ENCODE results near the gene GSTM5. TPM values are rescaled to one million over a fixed set of nuclear protein-coding genes. Genes with fewer than 3 reads are reported as not detected.
"Not testable (repeated sequence)": the region's sequence is repeated elsewhere in the genome, so short reads cannot be mapped to it uniquely, and the experiment has no call there.

Gene GSTM5
- total and polyA plus RNA-seq, 5 donors from 2014 or later = not detected

GRCh38 chr1:109766991-109767636 lies 55.1 kb downstream of the GSTM5 start:
- H3K9me3 ChIP-seq (ENCODE audit: control insufficient read depth in 2 of 2, low read length in 2 of 2); H3K27ac ChIP-seq (ENCODE audit: insufficient read depth, low read length, poor library complexity, severe bottlenecking); H3K27me3 Mint-ChIP-seq; DNase-seq; H3K27me3 ChIP-seq (ENCODE audit: control insufficient read depth, insufficient read depth, low read length); H3K36me3 ChIP-seq (ENCODE audit: control insufficient read depth, insufficient read depth, low read length); H3K4me1 ChIP-seq (ENCODE audit: control insufficient read depth, insufficient read depth, low read length, poor library complexity, severe bottlenecking); ATAC-seq (ENCODE audit: low read depth in 2 of 2); H3K4me3 Mint-ChIP-seq; H3K9me3 Mint-ChIP-seq; H3K4me1 Mint-ChIP-seq; H3K27ac Mint-ChIP-seq; H3K4me3 ChIP-seq (ENCODE audit: low read depth, low read length); H3K36me3 Mint-ChIP-seq: not testable (repeated sequence)

Other genes with a start within 250 kb of the GSTM5 start
- not detected for gene SYPL2, start 245.7 kb upstream of the GSTM5 start, total RNA-seq
- not detected for gene SYPL2, start 245.7 kb upstream of the GSTM5 start, polyA plus RNA-seq
- gene ATXN7L2, start 228.3 kb upstream of the GSTM5 start, total RNA-seq = 13.2 TPM
- 1 to 10 TPM; 4.7 to 8.0 (median 5.6) TPM for gene ATXN7L2, start 228.3 kb upstream of the GSTM5 start, polyA plus RNA-seq
- gene CYB561D1, start 218.2 kb upstream of the GSTM5 start, total RNA-seq = 30.7 TPM
- 10 to 100 TPM; 11.5 to 22.7 (median 18.7) TPM for gene CYB561D1, start 218.2 kb upstream of the GSTM5 start, polyA plus RNA-seq
- gene AMIGO1, start 202.5 kb upstream of the GSTM5 start, total RNA-seq = 6.6 TPM
- gene AMIGO1, start 202.5 kb upstream of the GSTM5 start, polyA plus RNA-seq = 10 to 100 TPM in 3 of 4 donors, 1 to 10 TPM in 1; 5.2 to 17.1 (median 11.8) TPM
- 0.20 TPM for gene GPR61, start 172.4 kb upstream of the GSTM5 start, total RNA-seq
- gene GPR61, start 172.4 kb upstream of the GSTM5 start, polyA plus RNA-seq = under 1 TPM in 2 of 4 donors, not detected in 2; 0.43 TPM
- gene GNAI3, start 163.6 kb upstream of the GSTM5 start, total RNA-seq = 7.4 TPM
- gene GNAI3, start 163.6 kb upstream of the GSTM5 start, polyA plus RNA-seq = 10 to 100 TPM in 2 of 4 donors, 1 to 10 TPM in 2; 9.4 to 10.3 (median 9.9) TPM
- not detected for gene GNAT2, start 92.6 kb upstream of the GSTM5 start, total RNA-seq
- under 1 TPM in 1 of 4 donors, not detected in 3; 0.40 TPM for gene GNAT2, start 92.6 kb upstream of the GSTM5 start, polyA plus RNA-seq
- 203 TPM for gene AMPD2, start 92.4 kb upstream of the GSTM5 start, total RNA-seq
- gene AMPD2, start 92.4 kb upstream of the GSTM5 start, polyA plus RNA-seq = 10 to 100 TPM; 23.3 to 30.9 (median 26.7) TPM
- 14.4 TPM for gene GSTM4, start 56.2 kb upstream of the GSTM5 start, total RNA-seq
- 10 to 100 TPM in 3 of 4 donors, 1 to 10 TPM in 1; 2.2 to 31.4 (median 17.6) TPM for gene GSTM4, start 56.2 kb upstream of the GSTM5 start, polyA plus RNA-seq
- 36.2 TPM for gene GSTM2, start 44.2 kb upstream of the GSTM5 start, total RNA-seq
- 10 to 100 TPM in 2 of 4 donors, 1 to 10 TPM in 2; 8.0 to 11.9 (median 10.4) TPM for gene GSTM2, start 44.2 kb upstream of the GSTM5 start, polyA plus RNA-seq
- gene GSTM1, start 24.4 kb upstream of the GSTM5 start, total RNA-seq = 18.7 TPM
- 100 to 1,000 TPM in 1 of 4 donors, 10 to 100 TPM in 2, not detected in 1; 38.8 to 123 (median 53.4) TPM for gene GSTM1, start 24.4 kb upstream of the GSTM5 start, polyA plus RNA-seq
- 5.3 TPM for gene GSTM3, start 28.8 kb downstream of the GSTM5 start, total RNA-seq
- 10 to 100 TPM in 3 of 4 donors, 1 to 10 TPM in 1; 3.9 to 50.1 (median 48.7) TPM for gene GSTM3, start 28.8 kb downstream of the GSTM5 start, polyA plus RNA-seq
- not detected for gene EPS8L3, start 51.7 kb downstream of the GSTM5 start, total RNA-seq
- not detected for gene EPS8L3, start 51.7 kb downstream of the GSTM5 start, polyA plus RNA-seq
- 28.4 TPM for gene CSF1, start 198.6 kb downstream of the GSTM5 start, total RNA-seq
- 10 to 100 TPM; 12.2 to 21.1 (median 16.1) TPM for gene CSF1, start 198.6 kb downstream of the GSTM5 start, polyA plus RNA-seq